ENCODE measurements around the gene SQOR.
"Not testable (repeated sequence)": the region's sequence is repeated elsewhere in the genome, so short reads cannot be mapped to it uniquely, and the experiment has no call there.

Gene SQOR

GRCh38 chr15:45648521-45649200 is 13.8 kb downstream of the SQOR start:
- no peaks in the 10 kb centered on the region for H3K9me3 ChIP-seq (ENCODE audit: insufficient read depth, low read depth, low read length)
- H3K27ac ChIP-seq (ENCODE audit: low read length) = no peak overlapping the region

GRCh38 chr15:45650007-45650406 is 15.2 kb downstream of the SQOR start:
- H3K27ac ChIP-seq (ENCODE audit: low read length); H3K36me3 ChIP-seq (ENCODE audit: insufficient read depth, low read depth, low read length); H3K4me1 ChIP-seq (ENCODE audit: insufficient read depth, low read length); H3K9ac ChIP-seq (ENCODE audit: low read depth, low read length); H3K9me3 ChIP-seq (ENCODE audit: insufficient read depth, low read depth, low read length); H3K27me3 ChIP-seq (ENCODE audit: insufficient read depth, low read length); H3K4me3 ChIP-seq (ENCODE audit: low read length): not testable (repeated sequence)

More at GRCh38 chr15:45648521-45649200, 13.8 kb downstream of the SQOR start:
- H3K36me3 ChIP-seq (ENCODE audit: insufficient read depth, low read depth, low read length) = no peaks in the 10 kb centered on the region
- no peaks in the 10 kb centered on the region for H3K27me3 ChIP-seq (ENCODE audit: insufficient read depth, low read length)
- no peak overlapping the region for H3K4me3 ChIP-seq (ENCODE audit: low read length)
- H3K9ac ChIP-seq (ENCODE audit: low read depth, low read length) = no peak overlapping the region
- H3K4me1 ChIP-seq (ENCODE audit: insufficient read depth, low read length) = no peaks in the 10 kb centered on the region; the same call in 1 of the 2 replicates

- Histone ChIP-seq H3K9me3 (ENCODE audit: insufficient read depth, low read depth, low read length) (no peaks in the 10 kb centered on the region), H3K9ac (ENCODE audit: low read depth, low read length) (no peak overlapping the region), H3K4me3 (ENCODE audit: low read length) (no peak overlapping the region), H3K27me3 (ENCODE audit: insufficient read depth, low read length) (no peaks in the 10 kb centered on the region), H3K27ac (ENCODE audit: low read length) (no peak overlapping the region), H3K4me1 (ENCODE audit: insufficient read depth, low read length) (no peaks in the 10 kb centered on the region), H3K36me3 (ENCODE audit: insufficient read depth, low read depth, low read length) (no peaks in the 10 kb centered on the region)
These were observed 16.2 kb downstream of the SQOR start for GRCh38 chr15:45650889-45651525.

- Histone ChIP-seq H3K9ac (ENCODE audit: low read depth, low read length) (no peak overlapping the region), H3K4me3 (ENCODE audit: low read length) (no peak overlapping the region), H3K4me1 (ENCODE audit: insufficient read depth, low read length) (no peaks in the 10 kb centered on the region), H3K27me3 (ENCODE audit: insufficient read depth, low read length) (no peaks in the 10 kb centered on the region), H3K36me3 (ENCODE audit: insufficient read depth, low read depth, low read length) (no peaks in the 10 kb centered on the region), H3K9me3 (ENCODE audit: insufficient read depth, low read depth, low read length) (no peaks in the 10 kb centered on the region), H3K27ac (ENCODE audit: low read length) (no peak overlapping the region)
These were observed 19.0 kb downstream of the SQOR start for GRCh38 chr15:45653702-45654424.

- H3K9ac ChIP-seq (ENCODE audit: low read depth, low read length) = no peak overlapping the region
- H3K4me3 ChIP-seq (ENCODE audit: low read length) = no peak overlapping the region
These were observed 19.9 kb downstream of the SQOR start for GRCh38 chr15:45654749-45655148.

GRCh38 chr15:45657254-45657653 is 22.4 kb downstream of the SQOR start:
- H3K27me3 ChIP-seq (ENCODE audit: insufficient read depth, low read length) = no peaks in the 10 kb centered on the region
- no peak overlapping the region for H3K4me3 ChIP-seq (ENCODE audit: low read length)
- H3K27ac ChIP-seq (ENCODE audit: low read length) = no peak overlapping the region
- H3K9me3 ChIP-seq (ENCODE audit: insufficient read depth, low read depth, low read length) = no peaks in the 10 kb centered on the region
- no peaks in the 10 kb centered on the region for H3K4me1 ChIP-seq (ENCODE audit: insufficient read depth, low read length)
- no peak overlapping the region for H3K9ac ChIP-seq (ENCODE audit: low read depth, low read length)
- no peaks in the 10 kb centered on the region for H3K36me3 ChIP-seq (ENCODE audit: insufficient read depth, low read depth, low read length)

More at GRCh38 chr15:45654749-45655148, 19.9 kb downstream of the SQOR start:
- no peaks in the 10 kb centered on the region for H3K36me3 ChIP-seq (ENCODE audit: insufficient read depth, low read depth, low read length)
- no peaks in the 10 kb centered on the region for H3K9me3 ChIP-seq (ENCODE audit: insufficient read depth, low read depth, low read length)
- no peaks in the 10 kb centered on the region for H3K27me3 ChIP-seq (ENCODE audit: insufficient read depth, low read length)
- no peaks in the 10 kb centered on the region for H3K4me1 ChIP-seq (ENCODE audit: insufficient read depth, low read length)
- no peak overlapping the region for H3K27ac ChIP-seq (ENCODE audit: low read length)

- H3K27ac ChIP-seq (ENCODE audit: low read length) = no peak overlapping the region
- no peak overlapping the region for H3K4me3 ChIP-seq (ENCODE audit: low read length)
- no peaks in the 10 kb centered on the region for H3K4me1 ChIP-seq (ENCODE audit: insufficient read depth, low read length)
- no peaks in the 10 kb centered on the region for H3K36me3 ChIP-seq (ENCODE audit: insufficient read depth, low read depth, low read length)
- H3K9me3 ChIP-seq (ENCODE audit: insufficient read depth, low read depth, low read length) = no peaks in the 10 kb centered on the region
- H3K27me3 ChIP-seq (ENCODE audit: insufficient read depth, low read length) = no peaks in the 10 kb centered on the region
- no peak overlapping the region for H3K9ac ChIP-seq (ENCODE audit: low read depth, low read length)
These were observed 23.1 kb downstream of the SQOR start for GRCh38 chr15:45657764-45658545.

GRCh38 chr15:45660231-45660979 is 25.6 kb downstream of the SQOR start:
- no peak overlapping the region for H3K4me3 ChIP-seq (ENCODE audit: low read length)
- no peak overlapping the region for H3K9ac ChIP-seq (ENCODE audit: low read depth, low read length)
- H3K4me1 ChIP-seq (ENCODE audit: insufficient read depth, low read length) = no peaks in the 10 kb centered on the region
- no peaks in the 10 kb centered on the region for H3K36me3 ChIP-seq (ENCODE audit: insufficient read depth, low read depth, low read length)
- no peaks in the 10 kb centered on the region for H3K9me3 ChIP-seq (ENCODE audit: insufficient read depth, low read depth, low read length)
- H3K27me3 ChIP-seq (ENCODE audit: insufficient read depth, low read length) = no peaks in the 10 kb centered on the region
- H3K27ac ChIP-seq (ENCODE audit: low read length) = no peak overlapping the region

- no peak overlapping the region for H3K4me3 ChIP-seq (ENCODE audit: low read length)
- no peaks in the 10 kb centered on the region for H3K36me3 ChIP-seq (ENCODE audit: insufficient read depth, low read depth, low read length)
These were observed 27.5 kb downstream of the SQOR start for GRCh38 chr15:45662375-45662774.

GRCh38 chr15:45664451-45664850 is 29.6 kb downstream of the SQOR start:
- Histone ChIP-seq H3K36me3 (ENCODE audit: insufficient read depth, low read depth, low read length) (no peaks in the 10 kb centered on the region), H3K4me3 (ENCODE audit: low read length) (no peak overlapping the region), H3K27me3 (ENCODE audit: insufficient read depth, low read length) (no peaks in the 10 kb centered on the region), H3K27ac (ENCODE audit: low read length) (no peak overlapping the region), H3K9ac (ENCODE audit: low read depth, low read length) (no peak overlapping the region), H3K9me3 (ENCODE audit: insufficient read depth, low read depth, low read length) (no peaks in the 10 kb centered on the region), H3K4me1 (ENCODE audit: insufficient read depth, low read length) (no peaks in the 10 kb centered on the region)

More at GRCh38 chr15:45662375-45662774, 27.5 kb downstream of the SQOR start:
- no peaks in the 10 kb centered on the region for H3K4me1 ChIP-seq (ENCODE audit: insufficient read depth, low read length)
- no peaks in the 10 kb centered on the region for H3K27me3 ChIP-seq (ENCODE audit: insufficient read depth, low read length)
- H3K9me3 ChIP-seq (ENCODE audit: insufficient read depth, low read depth, low read length) = no peaks in the 10 kb centered on the region
- no peak overlapping the region for H3K9ac ChIP-seq (ENCODE audit: low read depth, low read length)
- H3K27ac ChIP-seq (ENCODE audit: low read length) = no peak overlapping the region

GRCh38 chr15:45665261-45665660 is 30.4 kb downstream of the SQOR start:
- Histone ChIP-seq H3K27ac (ENCODE audit: low read length) (no peak overlapping the region), H3K9me3 (ENCODE audit: insufficient read depth, low read depth, low read length) (no peaks in the 10 kb centered on the region), H3K27me3 (ENCODE audit: insufficient read depth, low read length) (no peaks in the 10 kb centered on the region), H3K36me3 (ENCODE audit: insufficient read depth, low read depth, low read length) (no peaks in the 10 kb centered on the region), H3K4me3 (ENCODE audit: low read length) (no peak overlapping the region), H3K4me1 (ENCODE audit: insufficient read depth, low read length) (no peaks in the 10 kb centered on the region), H3K9ac (ENCODE audit: low read depth, low read length) (no peak overlapping the region)

Measured in iPS-20b (cell line).